ENCODE results near the gene SEH1L. TPM values are rescaled to one million over a fixed set of nuclear protein-coding genes. Genes with fewer than 3 reads are reported as not detected.
A peak's percentile ranks its signal among the peaks of the same experiment; 100 is the strongest.
"Not testable (repeated sequence)": the region's sequence is repeated elsewhere in the genome, so short reads cannot be mapped to it uniquely, and the experiment has no call there.

The SEH1L gene
- total RNA-seq, 2 donors from 2014 or later = 32.4 to 35.9 TPM

- Mint-ChIP-seq H3K4me1 (peaks cover 5% of the 10 kb centered on the region), H3K27me3 (no peaks in the 10 kb centered on the region), H3K4me3 (no peak overlapping the region), H3K36me3 (ENCODE audit: low read depth) (peaks cover 5% of the 10 kb centered on the region), H3K27ac (no peak overlapping the region)
- DNase-seq = no peak
- ATAC-seq = no peak
- H3K9me3 ChIP-seq (ENCODE audit: control insufficient read depth, low read length, poor library complexity, severe bottlenecking) = no peaks in the 10 kb centered on the region
These were observed 12.6 kb downstream of the SEH1L start for GRCh38 chr18:12960395-12960794.

- H3K27ac Mint-ChIP-seq = no peak overlapping the region
These were observed 13.1 kb downstream of the SEH1L start for GRCh38 chr18:12960853-12961397.

GRCh38 chr18:12963069-12963468 is 15.3 kb downstream of the SEH1L start:
- H3K9me3 ChIP-seq (ENCODE audit: control insufficient read depth, low read length, poor library complexity, severe bottlenecking) = no peaks in the 10 kb centered on the region
- no peaks in the 10 kb centered on the region for H3K27me3 Mint-ChIP-seq
- no peak for ATAC-seq
- H3K27ac Mint-ChIP-seq = no peak overlapping the region
- H3K36me3 Mint-ChIP-seq (ENCODE audit: low read depth) = peaks cover 3% of the 10 kb centered on the region
- no peak for DNase-seq
- peaks cover 3% of the 10 kb centered on the region for H3K4me1 Mint-ChIP-seq
- no peak overlapping the region for H3K4me3 Mint-ChIP-seq

More at GRCh38 chr18:12960853-12961397, 13.1 kb downstream of the SEH1L start:
- no peaks in the 10 kb centered on the region for H3K9me3 ChIP-seq (ENCODE audit: control insufficient read depth, low read length, poor library complexity, severe bottlenecking)
- Mint-ChIP-seq H3K4me1 (peaks cover 5% of the 10 kb centered on the region), H3K36me3 (ENCODE audit: low read depth) (peaks cover 5% of the 10 kb centered on the region), H3K27me3 (no peaks in the 10 kb centered on the region), H3K4me3 (no peak overlapping the region)
- ATAC-seq = no peak
- DNase-seq = no peak

GRCh38 chr18:12968115-12968514 is 20.3 kb downstream of the SEH1L start:
- no peak for DNase-seq
- H3K4me1 Mint-ChIP-seq = peaks cover 10% of the 10 kb centered on the region
- no peak for ATAC-seq
- H3K4me3 Mint-ChIP-seq = no peak overlapping the region
- H3K36me3 Mint-ChIP-seq (ENCODE audit: low read depth) = peaks cover 10% of the 10 kb centered on the region
- H3K27ac Mint-ChIP-seq = peak overlapping the region; percentile 34
- H3K27me3 Mint-ChIP-seq = no peaks in the 10 kb centered on the region
- no peaks in the 10 kb centered on the region for H3K9me3 ChIP-seq (ENCODE audit: control insufficient read depth, low read length, poor library complexity, severe bottlenecking)

- no peaks in the 10 kb centered on the region for H3K9me3 ChIP-seq (ENCODE audit: control insufficient read depth, low read length, poor library complexity, severe bottlenecking)
- Mint-ChIP-seq H3K4me1 (peaks cover 10% of the 10 kb centered on the region), H3K36me3 (ENCODE audit: low read depth) (peaks cover 7% of the 10 kb centered on the region), H3K4me3 (no peak overlapping the region), H3K27me3 (no peaks in the 10 kb centered on the region), H3K27ac (no peak overlapping the region)
- ATAC-seq = no peak
- no peak for DNase-seq
These were observed 20.8 kb downstream of the SEH1L start for GRCh38 chr18:12968619-12969018.

- no peak overlapping the region for H3K27ac Mint-ChIP-seq
- peaks cover 13% of the 10 kb centered on the region for H3K36me3 Mint-ChIP-seq (ENCODE audit: low read depth)
- H3K9me3 ChIP-seq (ENCODE audit: control insufficient read depth, low read length, poor library complexity, severe bottlenecking) = no peaks in the 10 kb centered on the region
- peaks cover 17% of the 10 kb centered on the region for H3K4me1 Mint-ChIP-seq
- ATAC-seq (peak; percentile 36), DNase-seq (no peak)
- no peaks in the 10 kb centered on the region for H3K27me3 Mint-ChIP-seq
- no peak overlapping the region for H3K4me3 Mint-ChIP-seq
These were observed 25.9 kb downstream of the SEH1L start for GRCh38 chr18:12973562-12974213.

- Mint-ChIP-seq H3K27ac (no peak overlapping the region), H3K4me3 (peak overlapping the region; percentile 63), H3K36me3 (ENCODE audit: low read depth) (peaks cover 13% of the 10 kb centered on the region), H3K4me1 (peaks cover 15% of the 10 kb centered on the region), H3K27me3 (no peaks in the 10 kb centered on the region)
- no peak for DNase-seq
- no peak for ATAC-seq
- H3K9me3 ChIP-seq (ENCODE audit: control insufficient read depth, low read length, poor library complexity, severe bottlenecking) = no peaks in the 10 kb centered on the region
These were observed 27.7 kb downstream of the SEH1L start for GRCh38 chr18:12975488-12975887.

- ATAC-seq (no peak), DNase-seq (no peak)
- H3K36me3 Mint-ChIP-seq (ENCODE audit: low read depth) = peaks cover 13% of the 10 kb centered on the region
- no peak overlapping the region for H3K4me3 Mint-ChIP-seq
- peaks cover 15% of the 10 kb centered on the region for H3K4me1 Mint-ChIP-seq
- H3K27me3 Mint-ChIP-seq = no peaks in the 10 kb centered on the region
- H3K9me3 ChIP-seq (ENCODE audit: control insufficient read depth, low read length, poor library complexity, severe bottlenecking) = no peaks in the 10 kb centered on the region
- no peak overlapping the region for H3K27ac Mint-ChIP-seq
These were observed 28.5 kb downstream of the SEH1L start for GRCh38 chr18:12976305-12976704.

- H3K4me1 Mint-ChIP-seq; H3K27ac Mint-ChIP-seq; H3K36me3 Mint-ChIP-seq (ENCODE audit: low read depth); H3K27me3 Mint-ChIP-seq; H3K9me3 ChIP-seq (ENCODE audit: control insufficient read depth, low read length, poor library complexity, severe bottlenecking); DNase-seq; H3K4me3 Mint-ChIP-seq; ATAC-seq: not testable (repeated sequence)
These were observed 32.3 kb downstream of the SEH1L start for GRCh38 chr18:12980065-12980464.

GRCh38 chr18:12989397-12990122 is 41.7 kb downstream of the SEH1L start:
- peaks cover 14% of the 10 kb centered on the region for H3K4me1 Mint-ChIP-seq
- no peaks in the 10 kb centered on the region for H3K27me3 Mint-ChIP-seq
- DNase-seq (no peak), ATAC-seq (no peak)
- peaks cover 8% of the 10 kb centered on the region for H3K36me3 Mint-ChIP-seq (ENCODE audit: low read depth)
- H3K4me3 Mint-ChIP-seq = peak overlapping the region; percentile 98
- H3K27ac Mint-ChIP-seq = peak overlapping the region; percentile 91
- no peaks in the 10 kb centered on the region for H3K9me3 ChIP-seq (ENCODE audit: control insufficient read depth, low read length, poor library complexity, severe bottlenecking)

GRCh38 chr18:12990123-12990475 is 42.3 kb downstream of the SEH1L start:
- peak overlapping the region; percentile 91 for H3K27ac Mint-ChIP-seq
- H3K27me3 Mint-ChIP-seq = no peaks in the 10 kb centered on the region
- H3K4me1 Mint-ChIP-seq = peaks cover 14% of the 10 kb centered on the region
- H3K4me3 Mint-ChIP-seq = peak overlapping the region; percentile 98
- no peaks in the 10 kb centered on the region for H3K9me3 ChIP-seq (ENCODE audit: control insufficient read depth, low read length, poor library complexity, severe bottlenecking)
- peaks cover 8% of the 10 kb centered on the region for H3K36me3 Mint-ChIP-seq (ENCODE audit: low read depth)
- no peak for ATAC-seq
- no peak for DNase-seq

- DNase-seq (no peak), ATAC-seq (no peak)
- H3K27ac Mint-ChIP-seq = peak overlapping the region; percentile 91
- no peaks in the 10 kb centered on the region for H3K9me3 ChIP-seq (ENCODE audit: control insufficient read depth, low read length, poor library complexity, severe bottlenecking)
- H3K4me1 Mint-ChIP-seq = peaks cover 14% of the 10 kb centered on the region
- peak overlapping the region; percentile 98 for H3K4me3 Mint-ChIP-seq
- peaks cover 8% of the 10 kb centered on the region for H3K36me3 Mint-ChIP-seq (ENCODE audit: low read depth)
- H3K27me3 Mint-ChIP-seq = no peaks in the 10 kb centered on the region
These were observed 42.8 kb downstream of the SEH1L start for GRCh38 chr18:12990641-12990966.

GRCh38 chr18:12990967-12991820 is 43.4 kb downstream of the SEH1L start, which contains the start of gene CEP192:
CEP192 (plus strand) TSS chr18:12991362; CDS start chr18:12999425, 8,063 bp downstream.
- no peaks in the 10 kb centered on the region for H3K27me3 Mint-ChIP-seq
- ATAC-seq = peak; percentile 98
- H3K4me1 Mint-ChIP-seq = peaks cover 14% of the 10 kb centered on the region
- peak within 1 kb of the TSS; percentile 98 for H3K4me3 Mint-ChIP-seq
- DNase-seq = peak; percentile 93 to 97 (median 95)
- peaks cover 8% of the 10 kb centered on the region for H3K36me3 Mint-ChIP-seq (ENCODE audit: low read depth)
- no peaks in the 10 kb centered on the region for H3K9me3 ChIP-seq (ENCODE audit: control insufficient read depth, low read length, poor library complexity, severe bottlenecking)
- peak within 1 kb of the TSS; percentile 91 for H3K27ac Mint-ChIP-seq

Measured in T-helper 17 cell (primary cell).